Right atrium auricular region (tissue), 2 donors: Measurements from ENCODE around the gene GRAMD1A. TPM values are rescaled to one million over a fixed set of nuclear protein-coding genes. Genes with fewer than 3 reads are reported as not detected.

Experiments
- DNase-seq: peaks from one replicate; pipeline ENCODE4 v3.0.0-alpha.2; 2019; ENCODE audit warnings: low spot score
- H3K27ac ChIP-seq, 2 donors: fragments of 200-600 bp; sonication (generic); 1 replicate in 1 of 2; 2 replicates in 1 of 2; pipeline ENCODE4 v1.5.1; 2016 to 2019
- H3K27me3 ChIP-seq, 2 donors: fragments of 200-600 bp; sonication (generic); one replicate each; pipeline versions ENCODE4 v1.5.1 to v1.6.0; 2017 to 2019
- H3K36me3 ChIP-seq: fragments of 200-600 bp; sonication (generic); one replicate; pipeline ENCODE4 v1.5.1; 2016
- H3K4me1 ChIP-seq, 2 donors: fragments of 200-600 bp; sonication (generic); one replicate each; pipeline versions ENCODE4 v1.5.1 to v1.6.0; 2017 to 2019
- H3K4me3 ChIP-seq, 2 donors: fragments of 200-600 bp; sonication (generic); 1 replicate in 1 of 2; 2 replicates in 1 of 2; pipeline ENCODE4 v1.5.1; 2017 to 2019; ENCODE audit warnings: mild to moderate bottlenecking in 1 of 2, moderate library complexity in 1 of 2
- H3K9me3 ChIP-seq, 2 donors: fragments of 200-600 bp; sonication (generic); one replicate each; pipeline ENCODE4 v1.5.1; 2019
- total RNA-seq, 2 donors: library from RNA; depleted of rRNA; stranded (reverse); fragments of >200 nt; gene quantifications; one replicate each; pipeline ENCODE4 v1.1.0, GENCODE V29; 2016
- TF ChIP-seq, protein P1 (sequence below), 2 donors: fragments of 200-600 bp; sonication (generic); IDR thresholded peaks; one replicate each; pipeline ENCODE4 v1.5.1; 2019; ENCODE audit warnings: antibody characterized with exemption in 2 of 2

GRAMD1A gene
- total RNA-seq, 2 donors from 2014 or later: 29.6 to 37.7 TPM

DNA sequence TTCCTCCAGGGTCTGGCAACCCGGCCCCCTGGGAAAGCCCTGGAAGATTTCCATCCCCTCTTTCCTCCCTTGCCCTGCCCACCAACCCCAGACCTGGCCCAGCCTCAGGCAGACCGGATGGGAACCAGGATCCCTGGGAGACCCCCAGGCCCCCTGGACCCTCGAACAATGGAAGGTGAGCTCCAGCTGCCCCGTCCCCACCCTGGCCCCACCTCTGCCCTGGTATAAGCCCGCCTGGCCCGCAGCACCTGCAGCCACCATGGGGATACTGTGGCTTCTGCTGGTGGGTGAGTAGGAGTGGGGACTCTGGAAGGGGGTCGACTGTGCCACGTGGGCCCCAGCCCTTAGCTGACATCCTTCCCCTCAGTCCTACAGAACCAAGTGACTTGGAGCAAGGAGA, 73.8 kb downstream of the GRAMD1A start:
- no peaks in the 10 kb centered on the region for H3K27me3 ChIP-seq
- no peak overlapping the region for H3K4me3 ChIP-seq
- no peak for DNase-seq
- peaks cover 0 to 8% of the 10 kb centered on the region in 2 donors for H3K9me3 ChIP-seq
- TF ChIP-seq, protein P1, sequence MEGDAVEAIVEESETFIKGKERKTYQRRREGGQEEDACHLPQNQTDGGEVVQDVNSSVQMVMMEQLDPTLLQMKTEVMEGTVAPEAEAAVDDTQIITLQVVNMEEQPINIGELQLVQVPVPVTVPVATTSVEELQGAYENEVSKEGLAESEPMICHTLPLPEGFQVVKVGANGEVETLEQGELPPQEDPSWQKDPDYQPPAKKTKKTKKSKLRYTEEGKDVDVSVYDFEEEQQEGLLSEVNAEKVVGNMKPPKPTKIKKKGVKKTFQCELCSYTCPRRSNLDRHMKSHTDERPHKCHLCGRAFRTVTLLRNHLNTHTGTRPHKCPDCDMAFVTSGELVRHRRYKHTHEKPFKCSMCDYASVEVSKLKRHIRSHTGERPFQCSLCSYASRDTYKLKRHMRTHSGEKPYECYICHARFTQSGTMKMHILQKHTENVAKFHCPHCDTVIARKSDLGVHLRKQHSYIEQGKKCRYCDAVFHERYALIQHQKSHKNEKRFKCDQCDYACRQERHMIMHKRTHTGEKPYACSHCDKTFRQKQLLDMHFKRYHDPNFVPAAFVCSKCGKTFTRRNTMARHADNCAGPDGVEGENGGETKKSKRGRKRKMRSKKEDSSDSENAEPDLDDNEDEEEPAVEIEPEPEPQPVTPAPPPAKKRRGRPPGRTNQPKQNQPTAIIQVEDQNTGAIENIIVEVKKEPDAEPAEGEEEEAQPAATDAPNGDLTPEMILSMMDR (IDR thresholded peaks at IDR 0.05): no peak
- no peaks in the 10 kb centered on the region for H3K4me1 ChIP-seq
- H3K27ac ChIP-seq: no peak overlapping the region
- no peaks in the 10 kb centered on the region for H3K36me3 ChIP-seq

DNA sequence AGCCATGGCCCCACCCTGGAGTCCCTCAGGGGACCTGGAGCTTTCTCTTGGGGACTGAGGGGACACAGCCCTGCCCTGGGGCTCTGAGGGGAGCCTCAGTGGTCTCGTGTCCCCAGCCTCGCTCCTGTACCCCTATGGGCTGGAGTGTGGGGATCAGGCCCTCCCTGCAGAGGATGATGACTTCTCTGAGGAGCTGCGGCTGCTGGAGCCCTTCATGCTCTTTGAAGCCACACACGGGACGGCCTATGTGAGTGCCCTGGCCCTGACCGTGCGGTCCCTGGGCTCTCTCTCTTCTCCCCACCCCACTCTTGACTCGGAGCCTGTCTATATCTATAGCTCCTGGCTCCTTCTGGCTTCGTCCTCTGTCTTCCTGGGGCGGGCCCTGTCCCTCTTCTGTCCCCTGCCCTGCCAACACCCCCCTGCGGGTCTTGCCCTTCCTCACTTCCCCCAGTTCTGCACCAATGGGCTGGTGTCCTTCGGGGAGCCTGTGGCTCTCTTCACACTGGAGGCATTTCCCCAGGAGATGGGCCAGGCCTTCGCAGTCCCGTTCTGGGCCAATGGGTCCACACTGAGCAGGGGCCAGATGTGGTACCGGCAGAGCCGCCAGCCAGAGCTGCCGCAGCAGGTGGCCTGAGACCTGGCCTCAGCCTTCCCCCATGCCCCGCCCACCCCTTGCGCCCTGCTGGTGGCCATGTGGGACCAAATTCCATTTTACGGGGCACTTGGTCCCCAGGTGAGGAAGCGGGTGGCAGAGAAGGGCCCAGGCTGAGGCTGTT, 74.5 kb downstream of the GRAMD1A start:
- Histone ChIP-seq H3K4me3 (no peak overlapping the region), H3K9me3 (peaks cover 0 to 8% of the 10 kb centered on the region in 2 donors), H3K4me1 (no peaks in the 10 kb centered on the region), H3K27ac (no peak overlapping the region), H3K27me3 (no peaks in the 10 kb centered on the region), H3K36me3 (no peaks in the 10 kb centered on the region)
- DNase-seq: no peak
- TF ChIP-seq, protein P1 (IDR thresholded peaks at IDR 0.05): no peak

DNA sequence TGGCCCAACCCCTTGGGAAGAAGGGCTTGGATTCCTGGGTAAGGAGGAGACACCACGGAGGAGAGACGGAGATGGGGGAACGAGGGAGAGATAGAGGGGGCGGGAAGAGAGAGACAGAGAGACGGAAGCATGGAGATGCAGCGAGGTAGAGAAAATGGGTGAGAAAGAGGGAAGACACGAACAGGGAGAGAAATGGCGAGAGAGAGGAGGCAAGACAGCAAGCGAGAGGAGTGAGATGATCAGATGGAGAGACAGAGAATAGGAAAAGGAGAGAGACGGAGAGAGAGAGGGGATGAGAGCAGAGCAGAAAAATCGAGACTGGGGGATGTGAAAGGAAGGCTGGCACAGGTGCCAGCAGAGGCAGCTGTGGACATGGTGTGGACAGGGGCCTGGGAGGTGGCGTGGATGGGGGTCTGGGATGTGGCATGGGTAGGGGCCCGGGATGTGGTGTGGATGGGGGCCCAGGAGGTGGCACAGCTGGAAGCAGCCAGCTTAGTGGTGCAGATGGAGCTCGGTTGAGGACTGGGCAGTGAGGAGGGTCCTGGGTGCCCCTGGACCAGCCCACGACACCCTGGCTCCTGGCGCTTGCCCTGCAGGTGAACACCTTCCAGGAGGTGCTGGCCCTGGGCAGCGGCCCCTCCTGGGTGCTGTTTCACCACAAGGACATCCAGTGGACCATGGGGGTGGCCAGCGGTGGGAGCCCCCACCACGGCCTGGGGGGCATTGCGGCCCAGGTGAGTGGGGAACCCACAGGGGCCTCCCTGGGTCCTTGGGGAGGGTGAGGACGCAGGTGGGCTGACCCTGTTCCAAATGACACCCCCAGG, 75.3 kb downstream of the GRAMD1A start:
- DNase-seq: no peak
- Histone ChIP-seq H3K36me3 (no peaks in the 10 kb centered on the region), H3K27me3 (no peaks in the 10 kb centered on the region), H3K27ac (no peak overlapping the region), H3K4me3 (no peak overlapping the region), H3K9me3 (peaks cover 0 to 4% of the 10 kb centered on the region in 2 donors), H3K4me1 (no peaks in the 10 kb centered on the region)
- TF ChIP-seq, protein P1 (IDR thresholded peaks at IDR 0.05): no peak

DNA sequence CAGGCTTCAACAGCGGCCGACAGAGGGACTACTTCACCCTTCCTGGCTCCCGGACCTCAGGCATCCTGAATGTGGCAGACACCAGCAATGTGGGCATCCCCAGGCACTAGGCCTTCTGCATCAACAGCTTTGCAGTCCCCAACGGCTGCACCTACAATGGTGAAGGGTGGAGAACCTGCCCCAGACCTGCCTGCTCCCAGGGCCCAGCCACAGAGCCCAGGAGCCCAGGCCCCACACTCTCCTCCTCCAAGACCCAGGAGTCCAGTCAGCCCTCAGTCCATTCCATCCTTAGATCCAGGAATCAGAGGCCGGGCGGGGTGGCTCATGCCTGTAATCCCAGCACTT, 75.9 kb downstream of the GRAMD1A start:
- no peaks in the 10 kb centered on the region for H3K36me3 ChIP-seq
- TF ChIP-seq, protein P1 (IDR thresholded peaks at IDR 0.05): no peak
- no peak overlapping the region for H3K4me3 ChIP-seq
- no peaks in the 10 kb centered on the region for H3K4me1 ChIP-seq
- DNase-seq: no peak
- no peak overlapping the region for H3K27ac ChIP-seq
- no peaks in the 10 kb centered on the region for H3K9me3 ChIP-seq
- no peaks in the 10 kb centered on the region for H3K27me3 ChIP-seq

Other genes starting within 250 kb of the GRAMD1A start
- gene ZNF599, start 227.1 kb upstream of the GRAMD1A start, total RNA-seq: 1 to 10 TPM; 2.4 to 5.5 TPM
- 1 to 10 TPM; 1.5 to 1.7 TPM for gene ZNF30, start 73.4 kb upstream of the GRAMD1A start, total RNA-seq
- gene ZNF792, start 36.1 kb upstream of the GRAMD1A start, total RNA-seq: 1 to 10 TPM; 4.4 to 5.9 TPM
- gene SCN1B, start 30.1 kb downstream of the GRAMD1A start, total RNA-seq: 100 to 1,000 TPM in 1 of 2 donors, 10 to 100 TPM in 1; 57.3 to 119 TPM
- 1 to 10 TPM; 2.5 to 7.2 TPM for gene HPN, start 41.4 kb downstream of the GRAMD1A start, total RNA-seq
- gene FXYD3, start 115.5 kb downstream of the GRAMD1A start, total RNA-seq: 1 to 10 TPM in 1 of 2 donors, under 1 TPM in 1; 0.98 to 1.6 TPM
- gene LGI4, start 134.7 kb downstream of the GRAMD1A start, total RNA-seq: 10 to 100 TPM; 10.9 to 42.5 TPM
- gene FXYD1, start 138.5 kb downstream of the GRAMD1A start, total RNA-seq: 100 to 1,000 TPM; 166 to 175 TPM
- gene FXYD7, start 142.9 kb downstream of the GRAMD1A start, total RNA-seq: not detected
- gene FXYD5, start 154.4 kb downstream of the GRAMD1A start, total RNA-seq: 10 to 100 TPM; 31.3 to 77.7 TPM
- gene FAM187B, start 228.4 kb downstream of the GRAMD1A start, total RNA-seq: not detected
- gene LSR, start 248.7 kb downstream of the GRAMD1A start, total RNA-seq: 10 to 100 TPM in 1 of 2 donors, 1 to 10 TPM in 1; 7.6 to 20.1 TPM